K562 (cell line): ENCODE results near the gene GALNT7. TPM values are rescaled to one million over a fixed set of nuclear protein-coding genes. Genes with fewer than 3 reads are reported as not detected.

ENCODE experiments used
- ATAC-seq: fragments of 200-7000 bp; cut with Tn5 transposase; 3 replicates; pipeline ENCODE4 v1.9.1; 2020; ENCODE audit warnings: moderate library complexity
- BruUV-seq: library from RNA; stranded (reverse); fragments of 400-500 nt; replicated peaks from 2 replicates; lab custom pipeline; 2021; lab: Mats Ljungman, UMichigan
- CTCF ChIA-PET: fragments of 300-600 bp; formaldehyde crosslinking; extraction: SDS; loops from one replicate; lab custom pipeline; 2021; ENCODE audit warnings: low intra/inter-chr PET ratio; lab: Yijun Ruan, JAX
- POLR2A ChIA-PET: fragments of 300-600, 350-650 bp; sonication (Branson Sonifier 250); formaldehyde crosslinking; extraction: SDS; loops from one replicate; lab custom pipeline; 2021; ENCODE audit warnings: antibody characterized with exemption, inconsistent platforms; lab: Yijun Ruan, JAX
- DNase-seq, 4 experiments: peaks; one replicate each; pipeline versions ENCODE4 v3.0.0 to v3.0.0-alpha.2; 2011 to 2018; ENCODE audit warnings: low spot score in 3 of 4, mixed read lengths in 3 of 4; ENCODE audit errors: extremely low read depth in 1 of 4
- FAIRE-seq: peaks from 2 replicates; lab custom pipeline; 2011; peaks lifted over from hg19 to GRCh38; lab: Jason Lieb, UNC
- H2AFZ ChIP-seq: 2 replicates; pipeline ENCODE4 v1.6.0; 2011; ENCODE audit warnings: low read depth, low read length, control low read depth, inconsistent platforms
- H3K27ac ChIP-seq: fragments of 200-600 bp; 3 replicates; pipeline ENCODE4 v1.8.0; 2011; ENCODE audit warnings: low read depth, mild to moderate bottlenecking, control low read depth, inconsistent platforms, low read length, moderate library complexity, mixed read lengths; ENCODE audit errors: extremely low read depth
- H3K27me3 ChIP-seq, 2 experiments: fragments of 300-600 bp in 1 of 2; 2 replicates in 1 of 2; 3 replicates in 1 of 2; pipeline versions ENCODE4 v1.6.0 to v1.8.0; 2011; ENCODE audit warnings: inconsistent platforms in 2 of 2, low read length in 2 of 2, mild to moderate bottlenecking in 1 of 2, mixed read lengths in 1 of 2, moderate library complexity in 1 of 2; ENCODE audit not compliant: control insufficient read depth in 2 of 2, insufficient read depth in 2 of 2
- H3K36me3 ChIP-seq: fragments of 300-600 bp; 3 replicates; pipeline ENCODE4 v1.8.0; 2011; ENCODE audit warnings: mild to moderate bottlenecking, low read length, inconsistent platforms; ENCODE audit not compliant: control insufficient read depth, insufficient read depth
- H3K4me1 ChIP-seq, 2 experiments: fragments of 200-600 bp in 1 of 2; replicated peaks in 1 of 2; 2 replicates in 1 of 2; 3 replicates in 1 of 2; pipeline versions ENCODE4 v1.5.1 to v1.8.0; 2011; ENCODE audit warnings: inconsistent platforms in 2 of 2, low read length in 2 of 2, mild to moderate bottlenecking in 1 of 2, mixed read lengths in 1 of 2, moderate library complexity in 1 of 2; ENCODE audit not compliant: control insufficient read depth in 2 of 2, insufficient read depth in 2 of 2
- H3K4me2 ChIP-seq: 2 replicates; pipeline ENCODE4 v1.6.1; 2011; ENCODE audit warnings: low read length, control low read depth, inconsistent platforms, mixed read lengths; ENCODE audit not compliant: insufficient read depth
- H3K4me3 ChIP-seq: fragments of 200-600 bp; sonication (generic), shearing (Covaris generic); 2 replicates; pipeline ENCODE4 v1.5.1; 2016; ENCODE audit warnings: control low read depth, inconsistent platforms
- H3K79me2 ChIP-seq: fragments of 200-600 bp; 3 replicates; pipeline ENCODE4 v1.8.0; 2011; ENCODE audit warnings: low read length, inconsistent platforms; ENCODE audit not compliant: control insufficient read depth, insufficient read depth
- H3K9ac ChIP-seq, 2 experiments: 2 replicates each; pipeline versions ENCODE4 v1.6.0 to v1.6.1; 2011; ENCODE audit warnings: low read depth in 2 of 2, low read length in 2 of 2, control low read depth in 1 of 2, inconsistent platforms in 1 of 2, mild to moderate bottlenecking in 1 of 2, mixed read lengths in 1 of 2; ENCODE audit not compliant: insufficient read depth in 1 of 2
- H3K9me1 ChIP-seq: one replicate; pipeline ENCODE4 v1.6.0; 2011; ENCODE audit warnings: inconsistent platforms, mild to moderate bottlenecking, low read length, moderate library complexity; ENCODE audit not compliant: control insufficient read depth, insufficient read depth
- H3K9me3 ChIP-seq: replicated peaks from 2 replicates; pipeline ENCODE4 v1.5.1; 2011; ENCODE audit warnings: low read depth, low read length, inconsistent platforms; ENCODE audit not compliant: control insufficient read depth, insufficient read depth
- H4K20me1 ChIP-seq: replicated peaks from 2 replicates; pipeline ENCODE4 v1.6.1; 2011; ENCODE audit warnings: low read length, inconsistent platforms, mixed read lengths; ENCODE audit not compliant: control insufficient read depth, insufficient read depth
- CC2D1A ChIP-seq: fragments of 450-650 bp; IDR thresholded peaks from 2 replicates; pipeline ENCODE4 v1.6.1; 2017; ENCODE audit warnings: mild to moderate bottlenecking
- ESRRA ChIP-seq: fragments of 450-650 bp; IDR thresholded peaks from 2 replicates; pipeline ENCODE4 v1.6.1; 2014; ENCODE audit warnings: low read depth, mild to moderate bottlenecking, moderate library complexity, borderline replicate concordance
- HDAC1 ChIP-seq, 2 experiments: fragments of 450-650 bp; IDR thresholded peaks; 2 replicates each; pipeline ENCODE4 v1.6.1; 2016 to 2017; ENCODE audit warnings: inconsistent platforms in 1 of 2, mild to moderate bottlenecking in 1 of 2, moderate library complexity in 1 of 2
- NFIC ChIP-seq: fragments of 450-650 bp; IDR thresholded peaks from 2 replicates; pipeline ENCODE4 v1.6.1; 2017; ENCODE audit warnings: mild to moderate bottlenecking, inconsistent platforms
- NR3C1 ChIP-seq: sonication (generic); formaldehyde crosslinking; IDR thresholded peaks from 2 replicates; pipeline ENCODE4 v1.8.1; 2022; ENCODE audit warnings: missing genetic modification reagents
- RNF2 ChIP-seq: sonication (generic); IDR thresholded peaks from 2 replicates; pipeline ENCODE4 v1.6.1; 2016
- SP2 ChIP-seq: IDR thresholded peaks from 2 replicates; pipeline ENCODE4 v1.6.1; 2011; ENCODE audit warnings: mild to moderate bottlenecking, low read depth, low read length, moderate library complexity; ENCODE audit not compliant: poor library complexity, severe bottlenecking; ENCODE audit errors: extremely low read depth
- ZNF174 ChIP-seq: fragments of 250-450 bp; sonication (Bioruptor Pico); IDR thresholded peaks from 2 replicates; pipeline ENCODE4 v1.4.0; 2020; ENCODE audit warnings: mild to moderate bottlenecking
- WGBS: fragments of 100-300 bp; shearing (Covaris generic); methylation state at CpG from one replicate; pipeline ENCODE4 v1.1.6; 2016; ENCODE audit warnings: low coverage, mixed read lengths; ENCODE audit not compliant: insufficient coverage; ENCODE audit errors: missing lambda C conversion rate; 5-methylcytosine and 5-hydroxymethylcytosine counted together
- in situ Hi-C: fragments of 300-500 bp; cut with MboI; formaldehyde crosslinking; loops from 4 replicates; pipeline ENCODE4 v1.15.0; 2018; ENCODE audit warnings: inconsistent platforms, mixed read lengths
- intact Hi-C: fragments of 100-400 bp; cut with micrococcal nuclease; formaldehyde crosslinking; loops from 2 replicates; pipeline ENCODE4 v1.14.2; 2022
- polyA plus RNA-seq, 8 experiments: library from polyadenylated mRNA; depleted of rRNA in 4 of 8; stranded (reverse) in 5 of 8; unstranded in 3 of 8; fragments of >200 nt; fragmentation: Nextera tagmentation in 2 of 8; fragmentation: Illumina TruSeq in 1 of 8; extraction: Ambion mirVana in 2 of 8; extraction: Trizol in 1 of 8; gene quantifications; 2 replicates each; pipeline versions ENCODE4 v1.2.1 to v1.2.3, GENCODE V29; 2011 to 2014; ENCODE audit warnings: inconsistent platforms in 1 of 8, missing spikeins in 1 of 8
- total RNA-seq, 7 experiments: library from RNA; depleted of rRNA in 6 of 7; stranded (reverse); fragments of >200 nt in 6 of 7; fragmentation: Illumina TruSeq in 2 of 7; extraction: Trizol in 2 of 7; gene quantifications; 2 replicates each; pipeline versions ENCODE4 v1.2.1 to v1.2.3, GENCODE V29; 2011 to 2021; ENCODE audit warnings: low replicate concordance in 1 of 7
- TF ChIP-seq, protein P1 (sequence below): fragments of 450-650 bp; IDR thresholded peaks from 2 replicates; pipeline ENCODE4 v1.6.1; 2016; ENCODE audit warnings: borderline replicate concordance
- TF ChIP-seq, protein P2 (sequence below), 2 experiments: fragments of 450-650 bp; IDR thresholded peaks; 2 replicates each; pipeline ENCODE4 v1.6.1; 2016

GALNT7 gene
- total and polyA plus RNA-seq, 9 of the 15 experiments (the other 6 are each of a cell fraction or from before 2014, with no cell fraction given) = 16.7 to 38.7 (median 31.1) TPM

DNA sequence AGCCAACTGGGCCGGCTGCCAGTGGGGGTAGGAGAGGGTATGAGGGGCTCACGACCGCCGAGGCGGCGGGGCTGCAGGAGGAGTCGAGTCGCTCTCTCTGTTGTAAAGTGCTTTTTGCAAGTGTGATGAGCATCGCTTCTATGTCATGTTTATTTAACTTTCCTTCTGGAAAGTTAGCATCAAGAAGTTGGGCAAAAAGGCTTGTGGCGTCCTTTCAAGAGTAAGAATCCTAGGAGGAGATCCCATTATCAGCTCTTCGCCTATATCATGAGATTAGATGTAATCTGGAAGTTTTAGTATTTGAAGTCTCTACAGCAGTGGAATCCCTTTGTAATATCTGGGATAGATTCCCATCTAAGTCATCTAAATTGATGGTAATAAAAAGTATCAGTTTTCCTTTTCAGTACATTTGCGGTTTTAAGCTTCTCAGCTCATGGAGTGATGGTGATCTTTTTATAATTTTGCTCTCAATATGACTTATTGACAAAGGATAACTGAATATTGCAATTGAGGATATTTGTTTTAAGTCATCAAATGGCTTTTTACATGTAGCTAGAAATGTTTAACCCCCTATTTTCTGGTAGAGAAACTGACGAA lies 1.7 kb downstream of the GALNT7 start:
- BruUV-seq = no TSS peak
- H3K9me3 ChIP-seq = no peaks in the 10 kb centered on the region
- TF ChIP-seq, protein P1, sequence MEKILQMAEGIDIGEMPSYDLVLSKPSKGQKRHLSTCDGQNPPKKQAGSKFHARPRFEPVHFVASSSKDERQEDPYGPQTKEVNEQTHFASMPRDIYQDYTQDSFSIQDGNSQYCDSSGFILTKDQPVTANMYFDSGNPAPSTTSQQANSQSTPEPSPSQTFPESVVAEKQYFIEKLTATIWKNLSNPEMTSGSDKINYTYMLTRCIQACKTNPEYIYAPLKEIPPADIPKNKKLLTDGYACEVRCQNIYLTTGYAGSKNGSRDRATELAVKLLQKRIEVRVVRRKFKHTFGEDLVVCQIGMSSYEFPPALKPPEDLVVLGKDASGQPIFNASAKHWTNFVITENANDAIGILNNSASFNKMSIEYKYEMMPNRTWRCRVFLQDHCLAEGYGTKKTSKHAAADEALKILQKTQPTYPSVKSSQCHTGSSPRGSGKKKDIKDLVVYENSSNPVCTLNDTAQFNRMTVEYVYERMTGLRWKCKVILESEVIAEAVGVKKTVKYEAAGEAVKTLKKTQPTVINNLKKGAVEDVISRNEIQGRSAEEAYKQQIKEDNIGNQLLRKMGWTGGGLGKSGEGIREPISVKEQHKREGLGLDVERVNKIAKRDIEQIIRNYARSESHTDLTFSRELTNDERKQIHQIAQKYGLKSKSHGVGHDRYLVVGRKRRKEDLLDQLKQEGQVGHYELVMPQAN = 0 out of 2 replicates have a peak, but pooled peaks have one; percentile 7
- TF ChIP-seq, protein P2, sequence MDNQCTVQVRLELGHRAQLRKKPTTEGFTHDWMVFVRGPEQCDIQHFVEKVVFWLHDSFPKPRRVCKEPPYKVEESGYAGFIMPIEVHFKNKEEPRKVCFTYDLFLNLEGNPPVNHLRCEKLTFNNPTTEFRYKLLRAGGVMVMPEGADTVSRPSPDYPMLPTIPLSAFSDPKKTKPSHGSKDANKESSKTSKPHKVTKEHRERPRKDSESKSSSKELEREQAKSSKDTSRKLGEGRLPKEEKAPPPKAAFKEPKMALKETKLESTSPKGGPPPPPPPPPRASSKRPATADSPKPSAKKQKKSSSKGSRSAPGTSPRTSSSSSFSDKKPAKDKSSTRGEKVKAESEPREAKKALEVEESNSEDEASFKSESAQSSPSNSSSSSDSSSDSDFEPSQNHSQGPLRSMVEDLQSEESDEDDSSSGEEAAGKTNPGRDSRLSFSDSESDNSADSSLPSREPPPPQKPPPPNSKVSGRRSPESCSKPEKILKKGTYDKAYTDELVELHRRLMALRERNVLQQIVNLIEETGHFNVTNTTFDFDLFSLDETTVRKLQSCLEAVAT (IDR thresholded peaks at IDR 0.05) = 0 out of 4 replicates have a peak, but pooled peaks of 1 of the 2 experiments have one; percentile 7
- TF ChIP-seq CC2D1A (no peak), NR3C1 (CRISPR knock-in tag) (no peak), SP2 (no peak), HDAC1 (IDR thresholded peaks at IDR 0.05) (peak in 1 of 2 experiments; percentile 43; a peak in 1 of 4 replicates), NFIC (peak; percentile 69), ZNF174 (CRISPR knock-in tag) (no peak), RNF2 (0 out of 2 replicates have a peak, but pooled peaks have one; percentile 27), ESRRA (peak; percentile 9; the same call in 1 of the 2 replicates)
- peak overlapping the region; percentile 67 for H3K4me3 ChIP-seq
- H4K20me1 ChIP-seq = no peaks in the 10 kb centered on the region
- peak in 1 of 4 experiments; percentile 54 for DNase-seq
- H3K9me1 ChIP-seq = no peaks in the 10 kb centered on the region
- no peaks in the 10 kb centered on the region for H3K36me3 ChIP-seq
- intact Hi-C loops (loop anchor here (2.0 to 5.0 kb wide), 3 partner anchors 47 to 132 kb away; no protein-coding TSS in a partner anchor), in situ Hi-C loops (no loop called here)
- FAIRE-seq = no peak
- ChIA-PET CTCF (no interaction called here), POLR2A (interaction anchor here (0.6 to 1.5 kb wide), 4 partner anchors 12 to 160 kb away, joined by 3 to 4 read pairs (median 4); no protein-coding TSS in a partner anchor)
- peak overlapping the region; percentile 54 to 97 for H3K9ac ChIP-seq
- peaks cover 20 to 50% of the 10 kb centered on the region in 2 experiments for H3K4me1 ChIP-seq
- ATAC-seq = peak; percentile 2; the same call in 2 of the 3 replicates
- peaks cover 79% of the 10 kb centered on the region for H3K79me2 ChIP-seq
- WGBS = 10% methylated on average over 13 of the region's 13 CpGs
- H2AFZ ChIP-seq = peak overlapping the region; percentile 57
- H3K27me3 ChIP-seq = no peaks in the 10 kb centered on the region
- peak overlapping the region; percentile 94 for H3K4me2 ChIP-seq
- peak overlapping the region; percentile 91 for H3K27ac ChIP-seq
